Measurements from ENCODE around the gene KDF1. TPM values are rescaled to one million over a fixed set of nuclear protein-coding genes. Genes with fewer than 3 reads are reported as not detected.

The KDF1 gene
- total RNA-seq, 2 experiments from 2014 or later: 1.1 to 1.8 TPM

GRCh38 chr1:26912147-26912490 is 48.1 kb downstream of the KDF1 start:
- no peaks in the 10 kb centered on the region for H3K36me3 Mint-ChIP-seq
- ATAC-seq (ENCODE audit: low read depth): no peak
- H3K27me3 Mint-ChIP-seq: peaks cover 4% of the 10 kb centered on the region
- POLR2A ChIA-PET: interaction anchor here (1.1 kb wide), 1 partner anchor 12 kb away, joined by 5 read pairs; the partner anchor contains the start of gene GPATCH3
- no peaks in the 10 kb centered on the region for H3K4me1 Mint-ChIP-seq
- H3K9me3 Mint-ChIP-seq: no peaks in the 10 kb centered on the region
- no peak overlapping the region for H3K27ac Mint-ChIP-seq
- H3K4me3 Mint-ChIP-seq: no peak overlapping the region
- DNase-seq: no peak

GRCh38 chr1:26911399-26912146 is 48.7 kb downstream of the KDF1 start:
- Mint-ChIP-seq H3K36me3 (no peaks in the 10 kb centered on the region), H3K4me3 (no peak overlapping the region), H3K27ac (no peak overlapping the region), H3K27me3 (peaks cover 4% of the 10 kb centered on the region), H3K9me3 (no peaks in the 10 kb centered on the region), H3K4me1 (no peaks in the 10 kb centered on the region)
- POLR2A ChIA-PET: no interaction called here
- no peak for ATAC-seq (ENCODE audit: low read depth)
- no peak for DNase-seq

- Mint-ChIP-seq H3K36me3 (no peaks in the 10 kb centered on the region), H3K4me1 (no peaks in the 10 kb centered on the region), H3K4me3 (no peak overlapping the region), H3K27ac (no peak overlapping the region), H3K9me3 (no peaks in the 10 kb centered on the region), H3K27me3 (peaks cover 4% of the 10 kb centered on the region)
- POLR2A ChIA-PET: interaction anchor here (2.0 kb wide), 1 partner anchor 10 kb away, joined by 8 read pairs; the partner anchor contains the start of gene GPATCH3
- no peak for ATAC-seq (ENCODE audit: low read depth)
- DNase-seq: no peak
Observed at GRCh38 chr1:26910343-26911160, 49.7 kb downstream of the KDF1 start.

GRCh38 chr1:26909951-26910342 is 50.3 kb downstream of the KDF1 start:
- Mint-ChIP-seq H3K27me3 (peaks cover 4% of the 10 kb centered on the region), H3K4me3 (no peak overlapping the region), H3K9me3 (no peaks in the 10 kb centered on the region), H3K36me3 (no peaks in the 10 kb centered on the region), H3K4me1 (no peaks in the 10 kb centered on the region), H3K27ac (no peak overlapping the region)
- ATAC-seq (ENCODE audit: low read depth) (no peak), DNase-seq (no peak)
- POLR2A ChIA-PET: interaction anchor here (2.0 kb wide), 1 partner anchor 10 kb away, joined by 8 read pairs; the partner anchor contains the start of gene GPATCH3

- POLR2A ChIA-PET: interaction anchor here (0.7 kb wide), 1 partner anchor 139 kb away, joined by 3 read pairs; no protein-coding TSS in a partner anchor
- H3K36me3 Mint-ChIP-seq: peaks cover 2% of the 10 kb centered on the region
Observed at GRCh38 chr1:26907071-26907917, 53.0 kb downstream of the KDF1 start.

GRCh38 chr1:26900815-26901511 is 59.3 kb downstream of the KDF1 start:
- Mint-ChIP-seq H3K4me1 (peaks cover 23% of the 10 kb centered on the region), H3K27me3 (no peaks in the 10 kb centered on the region), H3K4me3 (peak overlapping the region; percentile 98), H3K27ac (peak overlapping the region; percentile 98), H3K36me3 (peaks cover 9% of the 10 kb centered on the region), H3K9me3 (no peaks in the 10 kb centered on the region)
- POLR2A ChIA-PET: interaction anchor here (0.6 to 4.3 kb wide), 13 partner anchors 9 to 469 kb away, joined by 3 to 57 read pairs (median 4); partner anchors contain the start of genes DHDDS, GPN2, NR0B2 and NUDC
- DNase-seq (no peak), ATAC-seq (ENCODE audit: low read depth) (no peak)

More at GRCh38 chr1:26907071-26907917, 53.0 kb downstream of the KDF1 start:
- DNase-seq (no peak), ATAC-seq (ENCODE audit: low read depth) (no peak)
- Mint-ChIP-seq H3K4me1 (peaks cover 2% of the 10 kb centered on the region), H3K27ac (no peak overlapping the region), H3K27me3 (peaks cover 4% of the 10 kb centered on the region), H3K4me3 (no peak overlapping the region), H3K9me3 (no peaks in the 10 kb centered on the region)

- H3K9me3 Mint-ChIP-seq: no peaks in the 10 kb centered on the region
- no peaks in the 10 kb centered on the region for H3K27me3 Mint-ChIP-seq
- ATAC-seq (ENCODE audit: low read depth) (peak; percentile 87), DNase-seq (peak; percentile 85)
- peak within 1 kb of the TSS; percentile 98 for H3K4me3 Mint-ChIP-seq
- POLR2A ChIA-PET: interaction anchor here (0.5 to 4.3 kb wide), 15 partner anchors 9 to 468 kb away, joined by 3 to 57 read pairs (median 4); partner anchors contain the start of genes DHDDS, GPN2, NR0B2 and NUDC
- H3K27ac Mint-ChIP-seq: peak within 1 kb of the TSS; percentile 98
- H3K4me1 Mint-ChIP-seq: peaks cover 23% of the 10 kb centered on the region
- peaks cover 9% of the 10 kb centered on the region for H3K36me3 Mint-ChIP-seq
Observed at GRCh38 chr1:26900001-26900814, 60.1 kb downstream of the KDF1 start, which contains the start of gene GPATCH3. Gene GPATCH3, minus strand, starts transcription at chr1:26900467. Its CDS starts 25 bp downstream, at chr1:26900442.

Other genes starting within 250 kb of the KDF1 start
- gene PIGV, start 172.5 kb downstream of the KDF1 start, total RNA-seq: 10 to 100 TPM; 21.5 TPM
- 10 to 100 TPM; 52.9 TPM for gene ZDHHC18, start 133.8 kb downstream of the KDF1 start, total RNA-seq
- gene SFN, start 97.3 kb downstream of the KDF1 start, total RNA-seq: 1 to 10 TPM; 1.4 to 1.8 TPM
- 10 to 100 TPM; 30.1 to 31.2 TPM for gene GPN2, start 70.2 kb downstream of the KDF1 start, total RNA-seq
- gene GPATCH3, start 60.0 kb downstream of the KDF1 start, total RNA-seq: 10 to 100 TPM; 17.3 to 19.6 TPM
- gene NR0B2, start 46.5 kb downstream of the KDF1 start, total RNA-seq: not detected
- 10 to 100 TPM; 59.0 to 59.1 TPM for gene NUDC, start 38.7 kb downstream of the KDF1 start, total RNA-seq
- not detected for gene TRNP1, start 33.2 kb upstream of the KDF1 start, total RNA-seq
- not detected for gene TENT5B, start 52.4 kb upstream of the KDF1 start, total RNA-seq
- gene SLC9A1, start 194.7 kb upstream of the KDF1 start, total RNA-seq: 10 to 100 TPM; 23.7 to 24.5 TPM

All from activated naive CD8-positive, alpha-beta T cell treated with anti-CD3 and anti-CD28 coated beads, Interleukin-2, amount 10 ng/mL, durations not matched to agents 7 days and 5 days (primary cell).